SK-N-SH (cell line): ENCODE data around the gene MALL. TPM values are rescaled to one million over a fixed set of nuclear protein-coding genes. Genes with fewer than 3 reads are reported as not detected.
"Not testable (repeated sequence)": the region's sequence is repeated elsewhere in the genome, so short reads cannot be mapped to it uniquely, and the experiment has no call there.

Experiments used
- CTCF ChIA-PET: fragments of 300-600, 350-600 bp; formaldehyde crosslinking; extraction: SDS; loops from one replicate; lab custom pipeline; 2021; lab: Yijun Ruan, JAX
- POLR2A ChIA-PET: fragments of 350-600 bp; sonication (Branson Sonifier 250); formaldehyde crosslinking; extraction: SDS; loops from one replicate; lab custom pipeline; 2020; ENCODE audit warnings: antibody characterized with exemption, inconsistent platforms; lab: Yijun Ruan, JAX
- DNase-seq: peaks from one replicate; pipeline ENCODE4 v3.0.0; 2012
- H2AFZ ChIP-seq: fragments of 200-600 bp; sonication (generic); 2 replicates; pipeline ENCODE4 v1.8.1; 2016; ENCODE audit warnings: antibody characterized with exemption, mild to moderate bottlenecking, low read depth
- H3F3A ChIP-seq: fragments of 200-600 bp; sonication (generic); replicated peaks from 2 replicates; pipeline ENCODE3; 2016; ENCODE audit warnings: antibody characterized with exemption, mild to moderate bottlenecking; ENCODE audit not compliant: insufficient read depth
- H3K27ac ChIP-seq, 2 experiments: fragments of 200-500 bp in 1 of 2; fragments of 200-600 bp in 1 of 2; sonication (Bioruptor generic) in 1 of 2; sonication (generic), shearing (Covaris generic) in 1 of 2; 2 replicates each; pipeline versions ENCODE4 v1.5.1 to v1.6.1; 2014 to 2016; ENCODE audit warnings: low read depth in 2 of 2, inconsistent platforms in 1 of 2, low read length in 1 of 2, mild to moderate bottlenecking in 1 of 2, mixed read lengths in 1 of 2
- H3K27me3 ChIP-seq: fragments of 200-600 bp; sonication (generic), shearing (Covaris generic); 2 replicates; pipeline ENCODE4 v1.6.1; 2016; ENCODE audit warnings: mixed run types; ENCODE audit not compliant: insufficient read depth
- H3K36me3 ChIP-seq, 2 experiments: fragments of 200-500 bp in 1 of 2; fragments of 200-600 bp in 1 of 2; sonication (Bioruptor generic) in 1 of 2; sonication (generic) in 1 of 2; replicated peaks in 1 of 2; 2 replicates each; pipeline versions ENCODE3 to v1.5.1; 2014 to 2016; ENCODE audit warnings: low read length in 1 of 2, mild to moderate bottlenecking in 1 of 2; ENCODE audit not compliant: insufficient read depth in 2 of 2, control insufficient read depth in 1 of 2
- H3K4me1 ChIP-seq, 2 experiments: fragments of 200-500 bp in 1 of 2; fragments of 200-600 bp in 1 of 2; sonication (Bioruptor generic) in 1 of 2; sonication (generic), shearing (Covaris generic) in 1 of 2; 2 replicates each; pipeline versions ENCODE4 v1.5.1 to v1.6.1; 2014 to 2016; ENCODE audit warnings: low read depth in 1 of 2, low read length in 1 of 2, mixed run types in 1 of 2; ENCODE audit not compliant: insufficient read depth in 2 of 2, control insufficient read depth in 1 of 2
- H3K4me2 ChIP-seq: fragments of 200-600 bp; sonication (generic), shearing (Covaris generic); 2 replicates; pipeline ENCODE4 v1.6.1; 2017; ENCODE audit warnings: mixed run types
- H3K4me3 ChIP-seq, 2 experiments: fragments of 200-500 bp in 1 of 2; fragments of 200-600 bp in 1 of 2; sonication (Bioruptor generic) in 1 of 2; sonication (generic), shearing (Covaris generic) in 1 of 2; 2 replicates each; pipeline versions ENCODE4 v1.5.1 to v1.8.1; 2014 to 2016; ENCODE audit warnings: low read depth in 2 of 2, inconsistent platforms in 1 of 2, low read length in 1 of 2, mild to moderate bottlenecking in 1 of 2, mixed read lengths in 1 of 2, moderate library complexity in 1 of 2
- H3K79me2 ChIP-seq: fragments of 200-600 bp; sonication (generic); 2 replicates; pipeline ENCODE4 v1.8.1; 2017; ENCODE audit warnings: mild to moderate bottlenecking; ENCODE audit not compliant: insufficient read depth
- H3K9ac ChIP-seq: fragments of 200-600 bp; sonication (generic); 2 replicates; pipeline ENCODE4 v1.6.1; 2017; ENCODE audit warnings: mixed run types
- H3K9me2 ChIP-seq: fragments of 200-600 bp; sonication (generic); 2 replicates; pipeline ENCODE4 v1.6.1; 2017; ENCODE audit warnings: mixed run types
- H3K9me3 ChIP-seq: fragments of 200-600 bp; sonication (generic); 2 replicates; pipeline ENCODE4 v1.6.1; 2017; ENCODE audit warnings: mixed run types, mild to moderate bottlenecking, moderate library complexity
- H4K20me1 ChIP-seq: fragments of 200-600 bp; sonication (generic); 2 replicates; pipeline ENCODE4 v1.6.1; 2017; ENCODE audit warnings: mild to moderate bottlenecking, mixed run types; ENCODE audit not compliant: insufficient read depth
- WGBS: methylation state at CpG from one replicate; pipeline ENCODE4 v1.1.6; 2017; ENCODE audit warnings: low lambda C conversion rate; 5-methylcytosine and 5-hydroxymethylcytosine counted together
- polyA plus RNA-seq, 3 experiments: library from polyadenylated mRNA; depleted of rRNA; stranded (reverse); fragments of >200 nt; gene quantifications; 2 replicates each; pipeline ENCODE4 v1.2.3, GENCODE V29; 2012

MALL gene
- polyA plus RNA-seq, 1 of the 3 experiments (the other 2 are of a cell fraction) = 5.2 TPM

DNA sequence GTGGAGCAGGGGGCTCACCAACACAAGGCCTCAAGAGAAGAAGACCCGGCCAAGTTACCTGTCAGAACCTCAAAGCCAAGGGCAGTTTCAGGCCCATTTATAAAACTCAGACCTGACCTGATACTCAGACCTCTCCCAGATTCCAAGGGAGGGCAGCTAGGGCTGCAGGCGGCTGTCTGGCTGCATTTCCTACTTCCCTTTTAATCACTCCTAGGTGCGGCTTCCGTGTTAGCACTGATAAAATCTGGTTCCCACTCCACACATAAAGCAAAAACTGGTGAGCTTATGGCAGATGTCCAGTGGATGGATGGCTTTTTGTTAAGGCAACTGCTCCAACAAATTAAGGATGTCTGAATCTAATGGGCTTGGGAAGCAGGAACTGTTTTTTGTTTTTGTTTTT, 63.5 kb downstream of the MALL start:
- H3K27ac ChIP-seq, H3K4me3 ChIP-seq, H3K27me3 ChIP-seq, DNase-seq, H3K36me3 ChIP-seq, H3F3A ChIP-seq, POLR2A ChIA-PET, H3K79me2 ChIP-seq, H3K9me3 ChIP-seq, CTCF ChIA-PET, H3K4me1 ChIP-seq, H3K4me2 ChIP-seq, H2AFZ ChIP-seq, H3K9ac ChIP-seq, H3K9me2 ChIP-seq, H4K20me1 ChIP-seq: not testable (repeated sequence)
- no CpG with 5 or more reads among the region's 4 CpGs for WGBS

DNA sequence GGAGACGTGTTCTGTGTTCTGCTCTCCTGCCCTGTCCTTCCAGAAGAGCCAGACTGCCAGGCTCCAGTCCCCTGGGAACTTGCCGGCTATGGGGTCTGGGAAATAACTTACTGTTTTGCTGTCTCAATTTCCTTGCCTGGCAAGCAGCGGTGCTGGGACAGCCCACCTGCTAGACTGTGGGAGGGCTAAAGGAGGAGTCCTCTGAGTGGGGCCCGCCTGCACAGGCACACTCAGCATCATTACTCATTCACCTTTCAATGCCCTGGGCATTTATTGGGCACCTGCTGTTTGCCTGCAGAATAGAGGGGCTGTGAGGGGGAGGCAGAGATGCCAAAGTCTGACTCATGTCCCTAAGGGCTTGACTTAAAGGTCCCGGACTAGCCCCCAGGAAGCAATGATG, 65.4 kb downstream of the MALL start:
- H2AFZ ChIP-seq, H3K9ac ChIP-seq, CTCF ChIA-PET, H3K4me2 ChIP-seq, DNase-seq, H3K27me3 ChIP-seq, H3K4me1 ChIP-seq, POLR2A ChIA-PET, H3K9me2 ChIP-seq, H3K9me3 ChIP-seq, H4K20me1 ChIP-seq, H3F3A ChIP-seq, H3K27ac ChIP-seq, H3K4me3 ChIP-seq, H3K79me2 ChIP-seq, H3K36me3 ChIP-seq: not testable (repeated sequence)
- no CpG with 5 or more reads among the region's 5 CpGs for WGBS

DNA sequence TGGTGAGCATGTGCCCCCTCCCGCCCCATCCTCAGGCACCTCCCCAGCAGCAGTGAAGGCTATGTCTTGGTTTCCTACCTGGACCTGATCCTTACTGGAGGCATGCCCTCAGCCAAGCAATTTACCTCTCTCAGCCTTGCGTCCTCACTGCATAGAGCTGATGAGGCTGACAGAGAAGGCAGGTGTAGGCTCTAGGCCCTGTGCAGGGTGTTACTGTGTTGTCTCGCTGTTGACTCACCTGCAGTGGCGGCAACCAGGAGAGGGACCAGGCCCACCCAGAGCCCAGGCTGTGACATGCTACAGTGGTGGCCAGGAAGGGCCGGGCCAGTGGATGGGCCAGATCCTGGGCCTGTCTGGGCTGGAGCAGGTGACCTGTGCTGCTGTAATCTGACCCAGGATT, 65.9 kb downstream of the MALL start:
- H2AFZ ChIP-seq, H3K9ac ChIP-seq, CTCF ChIA-PET, H3K4me3 ChIP-seq, H3K4me2 ChIP-seq, POLR2A ChIA-PET, H3K36me3 ChIP-seq, H3K4me1 ChIP-seq, H3K27me3 ChIP-seq, H3K9me2 ChIP-seq, H3K9me3 ChIP-seq, DNase-seq, H3K27ac ChIP-seq, H3K79me2 ChIP-seq, H4K20me1 ChIP-seq, H3F3A ChIP-seq: not testable (repeated sequence)
- WGBS = no CpG with 5 or more reads among the region's 5 CpGs

DNA sequence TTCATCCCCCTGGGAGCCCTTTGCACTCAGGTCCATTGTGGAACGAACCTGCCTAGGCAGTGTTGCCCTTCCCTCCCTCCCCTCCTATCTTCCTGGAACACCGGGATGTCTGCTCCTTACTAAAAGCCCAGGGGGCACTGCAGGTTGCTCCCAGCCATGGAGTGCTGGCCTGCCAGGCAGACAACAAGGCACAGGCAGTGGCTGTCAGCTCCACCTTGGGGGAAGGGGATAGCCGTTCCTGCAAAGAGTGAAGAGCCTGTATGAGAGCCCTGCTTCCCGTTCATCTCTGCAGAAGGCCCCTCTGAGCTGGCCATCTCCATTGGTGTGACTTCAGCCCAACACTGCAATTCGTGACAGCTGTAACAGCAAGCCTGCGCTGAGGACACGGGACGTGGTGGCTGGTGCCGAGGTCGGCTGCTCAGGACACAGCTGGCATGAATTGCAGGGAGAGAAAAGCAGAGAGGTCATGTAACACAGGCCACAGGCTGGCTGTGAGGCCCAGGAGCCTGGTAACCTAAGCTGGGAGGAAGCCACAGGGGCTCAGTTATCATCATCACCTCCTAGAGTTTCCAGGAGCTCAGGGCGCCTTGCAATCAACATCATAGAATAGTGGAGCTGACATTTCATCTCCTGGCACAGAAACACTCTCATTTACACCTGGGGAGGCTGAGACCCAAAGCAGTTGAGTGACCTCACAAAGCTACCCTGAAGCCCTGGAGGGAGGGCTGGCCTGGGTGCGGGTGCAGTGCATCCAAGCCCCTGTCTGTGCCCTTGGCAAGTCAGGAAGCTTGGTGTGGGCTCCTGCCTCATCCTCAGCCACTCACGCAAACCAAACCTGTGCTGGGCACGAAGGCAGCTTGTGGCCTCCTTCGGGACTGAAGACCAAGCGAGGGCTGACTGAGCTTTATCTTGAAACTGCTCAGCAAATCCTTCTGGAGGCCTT, 67.1 kb downstream of the MALL start:
- CTCF ChIA-PET, H3K79me2 ChIP-seq, H4K20me1 ChIP-seq, H3K9me2 ChIP-seq, H3K4me3 ChIP-seq, H3K27me3 ChIP-seq, H3K9me3 ChIP-seq, DNase-seq, POLR2A ChIA-PET, H3K27ac ChIP-seq, H3K4me2 ChIP-seq, H3K9ac ChIP-seq, H3K36me3 ChIP-seq, H2AFZ ChIP-seq, H3K4me1 ChIP-seq, H3F3A ChIP-seq: not testable (repeated sequence)
- WGBS = 78% methylated on average over 8 of the region's 16 CpGs

DNA sequence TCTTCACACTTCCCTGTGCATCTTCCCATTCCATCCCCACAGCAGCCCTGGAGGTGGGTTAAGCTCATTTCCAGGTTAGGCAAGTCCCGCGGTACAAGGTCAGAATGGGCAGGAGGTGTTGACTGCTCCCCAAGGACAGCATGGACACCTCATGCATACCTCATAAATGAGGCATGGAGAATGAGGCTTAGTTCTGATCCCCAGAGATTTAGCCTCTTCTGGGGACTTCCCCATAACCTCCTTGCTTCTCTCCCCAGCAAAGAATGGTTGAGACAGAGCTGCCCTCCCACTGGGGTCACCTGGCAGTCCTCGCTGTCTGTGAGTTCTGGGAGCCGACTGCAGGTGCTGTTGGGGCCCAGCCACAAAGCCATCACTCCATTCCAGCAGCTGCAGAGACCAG, 68.4 kb downstream of the MALL start:
- H2AFZ ChIP-seq, H3K27me3 ChIP-seq, DNase-seq, H3K4me1 ChIP-seq, H3K36me3 ChIP-seq, H3K79me2 ChIP-seq, CTCF ChIA-PET, H3K9me3 ChIP-seq, POLR2A ChIA-PET, H3K9me2 ChIP-seq, H3K27ac ChIP-seq, H3F3A ChIP-seq, H3K4me2 ChIP-seq, H3K4me3 ChIP-seq, H4K20me1 ChIP-seq, H3K9ac ChIP-seq: not testable (repeated sequence)
- WGBS = no CpG with 5 or more reads among the region's 4 CpGs

DNA sequence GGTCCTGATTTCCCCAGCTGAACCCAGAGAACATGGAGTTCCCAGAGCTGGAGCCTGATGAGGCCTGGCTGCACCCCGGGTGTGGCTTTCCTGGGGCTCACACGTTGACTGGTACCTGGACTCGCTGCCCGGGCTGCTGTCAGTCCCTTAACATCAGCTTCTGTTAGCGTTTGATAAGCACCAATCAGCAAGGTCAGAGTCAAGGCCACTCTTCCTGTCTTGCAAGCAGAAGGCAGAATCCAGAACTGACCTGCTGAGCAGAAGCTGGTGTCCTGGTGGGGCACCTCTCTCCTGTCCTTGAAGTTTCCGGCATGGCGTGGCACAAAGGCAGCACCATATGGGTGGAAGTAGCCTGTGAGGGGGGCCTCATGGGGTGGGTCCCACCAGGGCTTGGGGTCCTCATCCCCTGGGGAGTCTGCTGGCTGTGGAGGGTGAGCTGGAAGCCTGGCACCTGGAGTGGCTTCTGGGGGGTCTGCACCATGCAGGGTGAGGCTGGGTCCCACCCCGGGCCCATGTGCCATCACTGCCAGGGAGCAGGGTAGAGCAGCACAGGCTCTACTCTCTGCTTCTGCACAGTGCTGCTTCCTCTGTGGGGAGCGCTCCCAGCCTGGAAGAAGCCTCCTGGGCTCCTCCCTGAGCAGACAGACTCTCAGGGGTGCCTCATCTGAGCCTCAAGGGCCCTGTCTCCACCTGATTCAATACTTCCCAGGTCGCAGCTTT, 73.5 kb downstream of the MALL start:
- H3K27ac ChIP-seq, H2AFZ ChIP-seq, H3K9me3 ChIP-seq, H3K9ac ChIP-seq, POLR2A ChIA-PET, H4K20me1 ChIP-seq, H3K79me2 ChIP-seq, H3K4me1 ChIP-seq, H3F3A ChIP-seq, H3K27me3 ChIP-seq, H3K4me3 ChIP-seq, CTCF ChIA-PET, H3K9me2 ChIP-seq, DNase-seq, H3K4me2 ChIP-seq, H3K36me3 ChIP-seq: not testable (repeated sequence)
- no CpG with 5 or more reads among the region's 10 CpGs for WGBS
